ENCODE results near the gene ATP6V0A4. TPM values are rescaled to one million over a fixed set of nuclear protein-coding genes. Genes with fewer than 3 reads are reported as not detected.
A peak's percentile ranks its signal among the peaks of the same experiment; 100 is the strongest.

ATP6V0A4 gene
- total RNA-seq, result not detected

GRCh38 chr7:138797715-138798320, at the start of gene ATP6V0A4, which contains the start of gene TMEM213:
Gene ATP6V0A4, minus strand, starts transcription at chr7:138798196. Its CDS starts 26,949 bp downstream, at chr7:138771247.
Gene TMEM213, plus strand, starts transcription at chr7:138797994. Its CDS starts 111 bp downstream, at chr7:138798105.
- TF ChIP-seq CTCF (IDR thresholded peaks at IDR 0.05) (no peak), POLR2A (IDR thresholded peaks at IDR 0.05) (no peak)
- no peaks in the 10 kb centered on the region for H3K27me3 ChIP-seq
- H3K4me1 ChIP-seq, result no peaks in the 10 kb centered on the region
- ATAC-seq (no peak), DNase-seq (peak in 1 of 4 donors; percentile 5)
- no peak within 1 kb of the TSS for H3K4me3 ChIP-seq
- no peak within 1 kb of the TSS for H3K27ac ChIP-seq
- H3K36me3 ChIP-seq (replicated peaks in 1 of 2; ENCODE audit: insufficient read depth in 1 of 2, low read depth in 2 of 2), result no peaks in the 10 kb centered on the region
- WGBS, 2 donors, result 13 to 21% methylated on average over 8 to 14 of the region's 14 CpGs
- intact Hi-C loops (cut with DNase I), result no loop called here
- no peaks in the 10 kb centered on the region for H3K9me3 ChIP-seq

GRCh38 chr7:138845711-138846110, 47.7 kb upstream of the ATP6V0A4 start:
- ATAC-seq (no peak), DNase-seq (no peak)
- no peaks in the 10 kb centered on the region for H3K4me1 ChIP-seq
- intact Hi-C loops (cut with DNase I), result no loop called here
- H3K27ac ChIP-seq, result no peak overlapping the region
- 38 to 56% methylated on average over 2 of the region's 2 CpGs for WGBS, 2 donors
- no peaks in the 10 kb centered on the region for H3K27me3 ChIP-seq
- TF ChIP-seq POLR2A (IDR thresholded peaks at IDR 0.05) (no peak), CTCF (IDR thresholded peaks at IDR 0.05) (no peak)
- no peaks in the 10 kb centered on the region for H3K9me3 ChIP-seq
- peaks cover 0 to 8% of the 10 kb centered on the region in 2 donors for H3K36me3 ChIP-seq (replicated peaks in 1 of 2; ENCODE audit: insufficient read depth in 1 of 2, low read depth in 2 of 2)
- H3K4me3 ChIP-seq, result no peak overlapping the region

- DNase-seq, result no peak
- 90 to 91% methylated on average over 19 to 20 of the region's 20 CpGs for WGBS, 2 donors
These were observed 45.9 kb upstream of the ATP6V0A4 start for GRCh38 chr7:138843632-138844580.

GRCh38 chr7:138842111-138842510, 44.1 kb upstream of the ATP6V0A4 start:
- Histone ChIP-seq H3K4me3 (no peak overlapping the region), H3K9me3 (no peaks in the 10 kb centered on the region), H3K27ac (no peak overlapping the region), H3K27me3 (no peaks in the 10 kb centered on the region), H3K36me3 (replicated peaks in 1 of 2; ENCODE audit: insufficient read depth in 1 of 2, low read depth in 2 of 2) (peaks cover 0 to 5% of the 10 kb centered on the region in 2 donors), H3K4me1 (no peaks in the 10 kb centered on the region)
- WGBS, 2 donors, result 84 to 96% methylated on average over 10 to 12 of the region's 12 CpGs
- TF ChIP-seq CTCF (IDR thresholded peaks at IDR 0.05) (no peak), POLR2A (IDR thresholded peaks at IDR 0.05) (no peak)
- intact Hi-C loops (cut with DNase I), result no loop called here
- ATAC-seq (no peak), DNase-seq (no peak)

More at GRCh38 chr7:138843632-138844580, 45.9 kb upstream of the ATP6V0A4 start:
- Histone ChIP-seq H3K27me3 (no peaks in the 10 kb centered on the region), H3K27ac (no peak overlapping the region), H3K36me3 (replicated peaks in 1 of 2; ENCODE audit: insufficient read depth in 1 of 2, low read depth in 2 of 2) (peaks cover 0 to 3% of the 10 kb centered on the region in 2 donors), H3K4me3 (no peak overlapping the region), H3K9me3 (no peaks in the 10 kb centered on the region), H3K4me1 (no peaks in the 10 kb centered on the region)
- ATAC-seq, result no peak
- no peak for TF ChIP-seq CTCF (IDR thresholded peaks at IDR 0.05)
- no peak for TF ChIP-seq POLR2A (IDR thresholded peaks at IDR 0.05)
- intact Hi-C loops (cut with DNase I), result no loop called here
